OCI-LY3 (cell line): ENCODE measurements around the gene KLHL29.

Experiments used
- H2AFZ ChIP-seq: fragments of 200-600, 300-600 bp; shearing (Covaris generic); 2 replicates; pipeline ENCODE4 v1.6.0; 2014; ENCODE audit warnings: antibody characterized with exemption, low read depth, low read length
- H3K27ac ChIP-seq: fragments of 200-600, 300-600 bp; sonication (generic); 2 replicates; pipeline ENCODE4 v1.5.1; 2014; ENCODE audit warnings: mild to moderate bottlenecking, low read length, moderate library complexity, mixed read lengths
- H3K27me3 ChIP-seq: fragments of 200-600, 300-600 bp; sonication (generic); 2 replicates; pipeline ENCODE4 v1.6.1; 2014; ENCODE audit warnings: low read depth, low read length, mixed read lengths
- H3K36me3 ChIP-seq: fragments of 200-600, 300-600 bp; sonication (generic); replicated peaks from 2 replicates; pipeline ENCODE3; 2014; ENCODE audit warnings: low read depth, low read length, mixed read lengths
- H3K4me1 ChIP-seq: fragments of 300-600, 200-600 bp; sonication (generic); 2 replicates; pipeline ENCODE4 v1.6.1; 2014; ENCODE audit warnings: low read length, mixed read lengths
- H3K4me2 ChIP-seq: fragments of 200-600, 300-600 bp; sonication (generic); 2 replicates; pipeline ENCODE4 v1.6.1; 2014; ENCODE audit warnings: low read length, mixed read lengths
- H3K4me3 ChIP-seq: fragments of 300-600, 200-600 bp; sonication (generic); 2 replicates; pipeline ENCODE4 v1.5.1; 2014; ENCODE audit warnings: antibody characterized with exemption, mild to moderate bottlenecking, low read length, moderate library complexity
- H3K79me2 ChIP-seq: fragments of 300-600, 200-600 bp; shearing (Covaris generic); 2 replicates; pipeline ENCODE4 v1.6.1; 2014; ENCODE audit warnings: mild to moderate bottlenecking, low read length, mixed read lengths
- H3K9ac ChIP-seq: fragments of 300-600, 200-600 bp; shearing (Covaris generic); 2 replicates; pipeline ENCODE4 v1.6.0; 2014; ENCODE audit warnings: mild to moderate bottlenecking, low read length, moderate library complexity
- H3K9me3 ChIP-seq: fragments of 200-600, 300-600 bp; shearing (Covaris generic); 2 replicates; pipeline ENCODE4 v1.6.1; 2014; ENCODE audit warnings: low read length, mixed read lengths; ENCODE audit not compliant: insufficient read depth
- H4K20me1 ChIP-seq: fragments of 200-600, 300-600 bp; sonication (generic); 2 replicates; pipeline ENCODE4 v1.6.1; 2016; ENCODE audit warnings: low read length, mixed read lengths; ENCODE audit not compliant: insufficient read depth
- EZH2phosphoT487 ChIP-seq: fragments of 200-600 bp; shearing (Covaris generic); IDR thresholded peaks from 2 replicates; pipeline ENCODE4 v1.6.1; 2018; ENCODE audit warnings: antibody characterized with exemption, mixed run types, low read depth
- TF ChIP-seq, protein P1 (sequence below): fragments of 200-600, 300-600 bp; sonication (generic); IDR thresholded peaks from 2 replicates; pipeline ENCODE4 v1.5.1; 2014; ENCODE audit warnings: antibody characterized with exemption, low read length, low read depth

KLHL29 gene

GRCh38 chr2:23691106-23691470 is 306.1 kb downstream of the KLHL29 start:
- H3K79me2 ChIP-seq, result no peaks in the 10 kb centered on the region
- H2AFZ ChIP-seq, result no peak overlapping the region
- no peaks in the 10 kb centered on the region for H3K36me3 ChIP-seq
- H3K27me3 ChIP-seq, result no peaks in the 10 kb centered on the region
- no peaks in the 10 kb centered on the region for H4K20me1 ChIP-seq
- no peak overlapping the region for H3K4me2 ChIP-seq
- TF ChIP-seq, protein P1, sequence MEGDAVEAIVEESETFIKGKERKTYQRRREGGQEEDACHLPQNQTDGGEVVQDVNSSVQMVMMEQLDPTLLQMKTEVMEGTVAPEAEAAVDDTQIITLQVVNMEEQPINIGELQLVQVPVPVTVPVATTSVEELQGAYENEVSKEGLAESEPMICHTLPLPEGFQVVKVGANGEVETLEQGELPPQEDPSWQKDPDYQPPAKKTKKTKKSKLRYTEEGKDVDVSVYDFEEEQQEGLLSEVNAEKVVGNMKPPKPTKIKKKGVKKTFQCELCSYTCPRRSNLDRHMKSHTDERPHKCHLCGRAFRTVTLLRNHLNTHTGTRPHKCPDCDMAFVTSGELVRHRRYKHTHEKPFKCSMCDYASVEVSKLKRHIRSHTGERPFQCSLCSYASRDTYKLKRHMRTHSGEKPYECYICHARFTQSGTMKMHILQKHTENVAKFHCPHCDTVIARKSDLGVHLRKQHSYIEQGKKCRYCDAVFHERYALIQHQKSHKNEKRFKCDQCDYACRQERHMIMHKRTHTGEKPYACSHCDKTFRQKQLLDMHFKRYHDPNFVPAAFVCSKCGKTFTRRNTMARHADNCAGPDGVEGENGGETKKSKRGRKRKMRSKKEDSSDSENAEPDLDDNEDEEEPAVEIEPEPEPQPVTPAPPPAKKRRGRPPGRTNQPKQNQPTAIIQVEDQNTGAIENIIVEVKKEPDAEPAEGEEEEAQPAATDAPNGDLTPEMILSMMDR, result no peak
- no peak for TF ChIP-seq EZH2phosphoT487
- H3K27ac ChIP-seq, result no peak overlapping the region
- no peaks in the 10 kb centered on the region for H3K9me3 ChIP-seq
- H3K9ac ChIP-seq, result no peak overlapping the region
- H3K4me1 ChIP-seq, result no peaks in the 10 kb centered on the region
- H3K4me3 ChIP-seq, result no peak overlapping the region

GRCh38 chr2:23691565-23691964 is 306.6 kb downstream of the KLHL29 start:
- Histone ChIP-seq H3K9ac (no peak overlapping the region), H3K9me3 (no peaks in the 10 kb centered on the region), H3K4me3 (no peak overlapping the region), H3K27ac (no peak overlapping the region), H2AFZ (no peak overlapping the region), H3K4me2 (no peak overlapping the region), H3K4me1 (no peaks in the 10 kb centered on the region), H3K36me3 (no peaks in the 10 kb centered on the region), H3K79me2 (no peaks in the 10 kb centered on the region), H3K27me3 (no peaks in the 10 kb centered on the region), H4K20me1 (no peaks in the 10 kb centered on the region)
- no peak for TF ChIP-seq EZH2phosphoT487
- TF ChIP-seq, protein P1, result no peak

DNA sequence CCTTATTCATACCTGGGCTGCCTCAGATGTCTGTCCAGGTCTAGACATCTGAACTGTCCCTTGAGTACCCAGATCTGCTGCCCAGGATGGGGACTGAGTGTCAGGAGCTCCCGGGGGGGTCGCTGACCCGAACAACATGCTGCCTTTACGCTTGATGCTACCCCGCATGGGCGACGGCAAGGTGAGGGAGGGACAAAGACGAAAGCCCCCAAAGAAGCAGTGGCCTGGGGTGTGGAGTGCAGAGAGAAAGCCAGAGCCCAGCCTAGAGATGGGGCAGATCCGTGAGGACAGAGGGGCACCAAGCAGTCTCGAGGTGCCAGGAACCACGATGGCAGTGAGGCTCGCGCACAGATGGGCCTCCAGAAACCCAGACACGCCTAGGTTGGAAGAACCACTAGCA is 307.3 kb downstream of the KLHL29 start:
- Histone ChIP-seq H3K36me3 (no peaks in the 10 kb centered on the region), H3K9ac (no peak overlapping the region), H3K4me3 (no peak overlapping the region), H4K20me1 (no peaks in the 10 kb centered on the region), H2AFZ (no peak overlapping the region), H3K79me2 (no peaks in the 10 kb centered on the region), H3K9me3 (no peaks in the 10 kb centered on the region), H3K27ac (no peak overlapping the region), H3K4me2 (no peak overlapping the region), H3K4me1 (no peaks in the 10 kb centered on the region), H3K27me3 (no peaks in the 10 kb centered on the region)
- TF ChIP-seq, protein P1, result no peak
- TF ChIP-seq EZH2phosphoT487, result no peak

- TF ChIP-seq, protein P1, result no peak
- TF ChIP-seq EZH2phosphoT487, result no peak
- Histone ChIP-seq H3K4me2 (no peak overlapping the region), H3K27me3 (no peaks in the 10 kb centered on the region), H3K9ac (no peak overlapping the region), H3K27ac (no peak overlapping the region), H3K4me1 (no peaks in the 10 kb centered on the region), H4K20me1 (no peaks in the 10 kb centered on the region), H3K9me3 (no peaks in the 10 kb centered on the region), H2AFZ (no peak overlapping the region), H3K4me3 (no peak overlapping the region), H3K79me2 (no peaks in the 10 kb centered on the region), H3K36me3 (no peaks in the 10 kb centered on the region)
Measured at GRCh38 chr2:23692851-23693605, 308.0 kb downstream of the KLHL29 start.
